Endothelial cell of umbilical vein (primary cell): ENCODE results near the gene TP73.

Experiments
- CTCF ChIP-seq, 2 donors: IDR thresholded peaks; 1 replicate in 1 of 2; 2 replicates in 1 of 2; pipeline ENCODE4 v1.5.1; 2011; ENCODE audit warnings: low read length in 2 of 2, mild to moderate bottlenecking in 2 of 2, moderate library complexity in 2 of 2, control low read depth in 1 of 2, inconsistent platforms in 1 of 2, low read depth in 1 of 2; ENCODE audit not compliant: insufficient read depth in 1 of 2; ENCODE audit errors: extremely low read depth in 1 of 2
- EZH2 ChIP-seq: IDR thresholded peaks from 2 replicates; pipeline ENCODE4 v1.6.1; 2012; ENCODE audit warnings: borderline replicate concordance, low read depth, mild to moderate bottlenecking, moderate library complexity, low read length, inconsistent platforms; ENCODE audit not compliant: severe bottlenecking
- POLR2A ChIP-seq: IDR thresholded peaks from 2 replicates; pipeline ENCODE4 v1.6.1; 2012; ENCODE audit warnings: low read depth, mild to moderate bottlenecking, control low read depth, low read length
- POLR2AphosphoS5 ChIP-seq: IDR thresholded peaks from 2 replicates; pipeline ENCODE4 v1.6.1; 2012; ENCODE audit warnings: low read depth, mild to moderate bottlenecking, control low read depth, low read length, moderate library complexity; ENCODE audit not compliant: insufficient read depth
- TF ChIP-seq, protein P1 (sequence below): IDR thresholded peaks from 2 replicates; pipeline ENCODE4 v1.6.1; 2011; ENCODE audit not compliant: insufficient read depth, insufficient read length

DNA sequence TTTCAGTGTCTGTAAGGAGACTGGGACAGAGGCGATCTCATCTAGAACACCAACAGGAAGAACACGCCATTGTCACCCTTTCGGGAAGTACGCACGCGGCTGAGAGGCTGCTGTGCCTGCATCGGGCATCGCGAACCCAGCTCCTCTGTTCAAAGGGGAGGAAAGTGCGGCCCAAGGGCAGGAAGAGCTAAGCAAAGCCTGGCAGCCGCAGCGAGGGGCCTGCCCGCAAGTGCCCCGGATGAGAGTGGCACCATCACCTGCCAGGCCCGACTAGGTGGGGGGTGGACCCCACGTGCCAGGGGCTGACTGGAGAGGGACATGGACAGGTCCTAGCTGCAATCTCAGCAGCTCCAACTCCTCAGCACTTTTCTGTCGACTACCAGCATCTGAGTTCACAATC lies 20.0 kb upstream of the TP73 start:
- TF ChIP-seq POLR2A: no peak
- no peak for TF ChIP-seq CTCF (IDR thresholded peaks at IDR 0.05; ENCODE audit: extremely low read depth in 1 of 2, insufficient read depth in 1 of 2, low read depth in 1 of 2, low read length in 2 of 2)
- no peak for TF ChIP-seq EZH2
- no peak for TF ChIP-seq POLR2AphosphoS5
- TF ChIP-seq, protein P1, sequence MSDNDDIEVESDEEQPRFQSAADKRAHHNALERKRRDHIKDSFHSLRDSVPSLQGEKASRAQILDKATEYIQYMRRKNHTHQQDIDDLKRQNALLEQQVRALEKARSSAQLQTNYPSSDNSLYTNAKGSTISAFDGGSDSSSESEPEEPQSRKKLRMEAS: no peak
